ENCODE data around the gene CCDC160. TPM values are rescaled to one million over a fixed set of nuclear protein-coding genes. Genes with fewer than 3 reads are reported as not detected.

Gene CCDC160
- polyA plus RNA-seq, 1 donor from 2014 or later, result 4.3 TPM

- H3K9me2 ChIP-seq (ENCODE audit: insufficient read depth, low read length), result no peaks in the 10 kb centered on the region
- no peaks in the 10 kb centered on the region for H3K79me2 ChIP-seq (replicated peaks; ENCODE audit: insufficient read depth, low read length)
- no peaks in the 10 kb centered on the region for H3F3A ChIP-seq (ENCODE audit: insufficient read depth, low read length, poor library complexity, severe bottlenecking)
- no peaks in the 10 kb centered on the region for H4K20me1 ChIP-seq (ENCODE audit: insufficient read depth)
- no peaks in the 10 kb centered on the region for H3K9me3 ChIP-seq (ENCODE audit: low read length)
- H3K9ac ChIP-seq (ENCODE audit: low read length), result no peak overlapping the region
- no peaks in the 10 kb centered on the region for H3K36me3 ChIP-seq (ENCODE audit: insufficient read depth, low read length)
- TF ChIP-seq EZH2 (IDR thresholded peaks at IDR 0.05; ENCODE audit: borderline replicate concordance, insufficient read depth, low read length, poor library complexity, severe bottlenecking) (no peak), SMC3 (conservative IDR thresholded peaks at IDR 0.05; ENCODE audit: poor library complexity) (no peak), MXI1 (conservative IDR thresholded peaks at IDR 0.05; ENCODE audit: poor library complexity, severe bottlenecking) (no peak), RAD21 (conservative IDR thresholded peaks at IDR 0.05) (no peak), EP300 (conservative IDR thresholded peaks at IDR 0.05; ENCODE audit: poor library complexity, severe bottlenecking) (no peak), TAF1 (IDR thresholded peaks at IDR 0.05; ENCODE audit: low read depth) (no peak), POLR2AphosphoS5 (IDR thresholded peaks at IDR 0.05) (no peak)
- TF ChIP-seq, protein P1, sequence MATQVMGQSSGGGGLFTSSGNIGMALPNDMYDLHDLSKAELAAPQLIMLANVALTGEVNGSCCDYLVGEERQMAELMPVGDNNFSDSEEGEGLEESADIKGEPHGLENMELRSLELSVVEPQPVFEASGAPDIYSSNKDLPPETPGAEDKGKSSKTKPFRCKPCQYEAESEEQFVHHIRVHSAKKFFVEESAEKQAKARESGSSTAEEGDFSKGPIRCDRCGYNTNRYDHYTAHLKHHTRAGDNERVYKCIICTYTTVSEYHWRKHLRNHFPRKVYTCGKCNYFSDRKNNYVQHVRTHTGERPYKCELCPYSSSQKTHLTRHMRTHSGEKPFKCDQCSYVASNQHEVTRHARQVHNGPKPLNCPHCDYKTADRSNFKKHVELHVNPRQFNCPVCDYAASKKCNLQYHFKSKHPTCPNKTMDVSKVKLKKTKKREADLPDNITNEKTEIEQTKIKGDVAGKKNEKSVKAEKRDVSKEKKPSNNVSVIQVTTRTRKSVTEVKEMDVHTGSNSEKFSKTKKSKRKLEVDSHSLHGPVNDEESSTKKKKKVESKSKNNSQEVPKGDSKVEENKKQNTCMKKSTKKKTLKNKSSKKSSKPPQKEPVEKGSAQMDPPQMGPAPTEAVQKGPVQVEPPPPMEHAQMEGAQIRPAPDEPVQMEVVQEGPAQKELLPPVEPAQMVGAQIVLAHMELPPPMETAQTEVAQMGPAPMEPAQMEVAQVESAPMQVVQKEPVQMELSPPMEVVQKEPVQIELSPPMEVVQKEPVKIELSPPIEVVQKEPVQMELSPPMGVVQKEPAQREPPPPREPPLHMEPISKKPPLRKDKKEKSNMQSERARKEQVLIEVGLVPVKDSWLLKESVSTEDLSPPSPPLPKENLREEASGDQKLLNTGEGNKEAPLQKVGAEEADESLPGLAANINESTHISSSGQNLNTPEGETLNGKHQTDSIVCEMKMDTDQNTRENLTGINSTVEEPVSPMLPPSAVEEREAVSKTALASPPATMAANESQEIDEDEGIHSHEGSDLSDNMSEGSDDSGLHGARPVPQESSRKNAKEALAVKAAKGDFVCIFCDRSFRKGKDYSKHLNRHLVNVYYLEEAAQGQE (IDR thresholded peaks at IDR 0.05; ENCODE audit: borderline replicate concordance), result no peak
- TF ChIP-seq, protein P2, sequence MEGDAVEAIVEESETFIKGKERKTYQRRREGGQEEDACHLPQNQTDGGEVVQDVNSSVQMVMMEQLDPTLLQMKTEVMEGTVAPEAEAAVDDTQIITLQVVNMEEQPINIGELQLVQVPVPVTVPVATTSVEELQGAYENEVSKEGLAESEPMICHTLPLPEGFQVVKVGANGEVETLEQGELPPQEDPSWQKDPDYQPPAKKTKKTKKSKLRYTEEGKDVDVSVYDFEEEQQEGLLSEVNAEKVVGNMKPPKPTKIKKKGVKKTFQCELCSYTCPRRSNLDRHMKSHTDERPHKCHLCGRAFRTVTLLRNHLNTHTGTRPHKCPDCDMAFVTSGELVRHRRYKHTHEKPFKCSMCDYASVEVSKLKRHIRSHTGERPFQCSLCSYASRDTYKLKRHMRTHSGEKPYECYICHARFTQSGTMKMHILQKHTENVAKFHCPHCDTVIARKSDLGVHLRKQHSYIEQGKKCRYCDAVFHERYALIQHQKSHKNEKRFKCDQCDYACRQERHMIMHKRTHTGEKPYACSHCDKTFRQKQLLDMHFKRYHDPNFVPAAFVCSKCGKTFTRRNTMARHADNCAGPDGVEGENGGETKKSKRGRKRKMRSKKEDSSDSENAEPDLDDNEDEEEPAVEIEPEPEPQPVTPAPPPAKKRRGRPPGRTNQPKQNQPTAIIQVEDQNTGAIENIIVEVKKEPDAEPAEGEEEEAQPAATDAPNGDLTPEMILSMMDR (IDR thresholded peaks at IDR 0.05; ENCODE audit: poor library complexity, severe bottlenecking), result no peak
- no peaks in the 10 kb centered on the region for H3K27me3 ChIP-seq (ENCODE audit: insufficient read depth, low read depth, low read length)
- H2AFZ ChIP-seq (ENCODE audit: low read depth, low read length), result no peak overlapping the region
- H3K4me3 ChIP-seq (ENCODE audit: low read length), result no peak overlapping the region
- no peak overlapping the region for H3K27ac ChIP-seq (ENCODE audit: low read length)
- H3K4me2 ChIP-seq (ENCODE audit: low read length), result no peak overlapping the region
Observed at GRCh38 chrX:134249241-134249640, 12.3 kb downstream of the CCDC160 start.

DNA sequence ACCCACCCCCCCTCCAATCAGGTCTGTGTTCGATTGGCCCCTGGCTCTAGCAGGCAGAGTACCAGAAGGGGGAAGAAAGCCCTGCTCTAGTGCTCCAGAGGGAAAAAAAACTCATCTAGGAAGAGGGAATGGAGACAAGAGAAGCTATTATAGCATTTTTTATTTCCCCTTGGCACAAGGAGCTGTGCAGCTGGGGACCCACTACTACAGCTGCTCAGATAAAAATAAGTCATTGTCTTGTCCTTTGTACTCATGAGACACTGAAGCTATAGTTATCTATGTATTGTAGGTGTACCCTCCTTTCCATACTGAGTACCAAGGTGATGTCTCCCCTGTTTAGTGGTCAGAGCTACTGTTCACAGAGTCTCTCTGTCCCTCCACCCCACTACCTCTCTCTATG is 14.3 kb downstream of the CCDC160 start:
- Histone ChIP-seq H3K36me3 (ENCODE audit: insufficient read depth, low read length) (no peaks in the 10 kb centered on the region), H3K4me3 (ENCODE audit: low read length) (no peak overlapping the region), H3K4me2 (ENCODE audit: low read length) (no peak overlapping the region), H3K9me3 (ENCODE audit: low read length) (no peaks in the 10 kb centered on the region), H3K79me2 (replicated peaks; ENCODE audit: insufficient read depth, low read length) (no peaks in the 10 kb centered on the region), H3F3A (ENCODE audit: insufficient read depth, low read length, poor library complexity, severe bottlenecking) (no peaks in the 10 kb centered on the region), H4K20me1 (ENCODE audit: insufficient read depth) (no peaks in the 10 kb centered on the region), H3K9me2 (ENCODE audit: insufficient read depth, low read length) (no peaks in the 10 kb centered on the region), H3K9ac (ENCODE audit: low read length) (no peak overlapping the region), H3K27me3 (ENCODE audit: insufficient read depth, low read depth, low read length) (no peaks in the 10 kb centered on the region), H3K27ac (ENCODE audit: low read length) (no peak overlapping the region), H2AFZ (ENCODE audit: low read depth, low read length) (no peak overlapping the region)
- TF ChIP-seq, protein P2 (IDR thresholded peaks at IDR 0.05; ENCODE audit: poor library complexity, severe bottlenecking), result no peak
- TF ChIP-seq EZH2 (IDR thresholded peaks at IDR 0.05; ENCODE audit: borderline replicate concordance, insufficient read depth, low read length, poor library complexity, severe bottlenecking) (no peak), TAF1 (IDR thresholded peaks at IDR 0.05; ENCODE audit: low read depth) (no peak), MXI1 (conservative IDR thresholded peaks at IDR 0.05; ENCODE audit: poor library complexity, severe bottlenecking) (no peak), POLR2AphosphoS5 (IDR thresholded peaks at IDR 0.05) (no peak), SMC3 (conservative IDR thresholded peaks at IDR 0.05; ENCODE audit: poor library complexity) (no peak), EP300 (conservative IDR thresholded peaks at IDR 0.05; ENCODE audit: poor library complexity, severe bottlenecking) (no peak), RAD21 (conservative IDR thresholded peaks at IDR 0.05) (no peak)
- TF ChIP-seq, protein P1 (IDR thresholded peaks at IDR 0.05; ENCODE audit: borderline replicate concordance), result no peak

Measured in neural cell (in vitro differentiated cells).